HG03469 (cell line): ENCODE data around the gene SLMAP.

Experiments
- ATAC-seq: cut with Tn5 transposase; IDR thresholded peaks from one replicate; pipeline ENCODE4 v1.9.1; 2021; ENCODE audit warnings: mild to moderate bottlenecking, moderate library complexity, moderate number of reproducible peaks; ENCODE audit not compliant: unreplicated experiment

SLMAP gene

DNA sequence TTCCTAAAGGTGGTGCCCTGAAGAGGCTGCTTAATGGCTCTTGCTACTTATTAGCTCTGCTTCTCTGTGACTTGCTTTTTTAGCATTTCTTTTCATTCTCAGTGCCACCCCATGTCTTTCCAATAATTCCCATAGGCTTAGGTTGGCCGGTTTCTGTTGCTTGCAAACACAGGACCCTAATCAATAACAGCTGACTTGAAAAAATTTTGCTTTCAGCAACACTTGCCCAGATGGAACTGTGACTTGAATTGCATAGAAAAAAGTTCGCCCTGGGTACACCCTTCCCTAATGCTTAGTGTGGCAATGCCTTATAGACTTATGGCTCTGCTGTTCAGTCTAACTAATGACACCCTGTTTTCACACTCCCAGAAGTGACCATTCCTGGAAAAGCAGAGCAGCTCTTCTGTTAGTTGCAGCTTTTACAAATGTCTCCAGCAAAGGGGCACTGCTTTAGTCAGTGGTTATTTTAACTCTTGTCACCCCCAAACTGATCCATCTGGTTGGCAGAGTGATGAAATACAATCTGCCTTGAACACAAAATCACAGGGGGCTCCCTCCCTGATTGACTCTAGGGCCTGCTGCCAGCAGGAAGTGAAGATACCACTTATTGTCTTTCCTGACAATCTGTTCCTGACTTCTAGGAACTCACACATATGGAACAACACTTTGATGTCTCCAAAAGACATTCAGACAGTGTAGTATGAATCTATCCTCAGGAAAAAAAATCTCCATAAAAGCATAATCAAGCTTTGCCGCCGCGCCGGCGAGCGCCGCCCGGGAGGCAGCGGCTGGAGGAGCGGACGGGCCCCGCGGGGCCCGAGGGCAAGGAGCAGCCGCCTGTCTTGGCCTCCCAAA lies 9.7 kb upstream of the SLMAP start:
- ATAC-seq: no peak

- no peak for ATAC-seq
Measured at GRCh38 chr3:57749542-57749941, 6.6 kb upstream of the SLMAP start.

DNA sequence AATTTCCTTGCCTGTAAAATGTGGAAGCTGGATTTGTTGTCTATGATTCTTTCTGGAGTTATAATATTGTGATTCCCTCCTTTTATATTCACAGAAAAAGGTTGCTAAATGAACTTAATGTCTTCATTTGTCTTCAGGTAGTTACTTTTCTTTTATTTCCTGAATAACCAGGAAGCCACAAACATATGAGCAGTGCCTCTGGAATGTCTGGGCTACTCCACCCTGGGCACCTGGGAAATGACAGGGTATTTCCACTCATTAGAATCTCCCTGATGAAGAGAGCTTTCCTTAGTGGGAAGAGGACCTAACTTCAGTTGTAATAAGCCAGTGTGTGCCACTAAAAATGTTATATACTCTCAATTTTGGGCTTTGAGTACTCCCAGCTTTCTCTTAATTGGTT lies 3.8 kb upstream of the SLMAP start:
- no peak for ATAC-seq

GRCh38 chr3:57753016-57753415 lies 3.1 kb upstream of the SLMAP start:
- no peak for ATAC-seq

- ATAC-seq: no peak
Measured at GRCh38 chr3:57755368-57755675, 787 bp upstream of the SLMAP start.

DNA sequence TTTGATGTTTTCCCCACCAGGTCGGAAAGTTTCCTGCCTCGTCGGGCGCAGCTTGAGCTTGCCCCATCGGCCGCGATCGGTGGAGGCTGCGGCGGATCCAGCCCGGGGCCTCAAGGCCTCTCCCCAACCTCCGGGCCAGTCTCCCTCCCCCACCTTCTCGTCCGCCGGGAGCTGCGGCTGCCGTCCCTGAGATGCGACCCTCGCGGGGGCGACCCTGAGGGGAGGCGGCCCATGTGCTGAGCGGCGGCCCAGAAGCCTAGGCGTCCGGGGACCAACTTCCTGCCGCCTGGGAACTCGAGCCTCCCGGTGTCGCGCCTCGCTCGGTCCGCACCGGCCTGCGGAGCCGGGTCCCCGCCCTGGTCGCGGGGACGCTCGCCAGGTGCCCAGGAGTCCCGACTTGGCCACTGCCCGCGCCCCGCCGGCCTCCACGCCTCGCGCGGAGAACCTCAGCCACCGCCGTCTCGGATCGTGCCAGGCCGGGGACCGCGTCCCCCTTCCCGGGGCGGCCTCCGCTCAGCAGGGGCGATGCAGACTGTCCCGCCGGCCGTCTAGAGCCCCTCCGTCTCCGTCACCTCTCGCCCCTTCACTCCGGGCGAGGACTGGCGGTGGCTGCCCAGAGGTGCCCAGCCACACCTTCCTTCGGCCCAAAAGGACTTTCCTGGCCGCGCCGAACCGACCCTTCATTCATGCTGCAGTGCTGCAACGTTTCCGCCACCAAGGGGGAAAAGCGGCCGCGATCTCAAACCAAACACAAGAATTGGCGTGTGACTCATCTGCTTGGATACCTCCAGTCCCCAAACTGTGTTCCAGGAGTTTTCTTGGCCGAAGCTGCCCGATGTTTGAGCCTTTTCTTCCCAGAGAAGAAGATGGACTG lies 656 bp downstream of the SLMAP start:
- ATAC-seq: no peak

DNA sequence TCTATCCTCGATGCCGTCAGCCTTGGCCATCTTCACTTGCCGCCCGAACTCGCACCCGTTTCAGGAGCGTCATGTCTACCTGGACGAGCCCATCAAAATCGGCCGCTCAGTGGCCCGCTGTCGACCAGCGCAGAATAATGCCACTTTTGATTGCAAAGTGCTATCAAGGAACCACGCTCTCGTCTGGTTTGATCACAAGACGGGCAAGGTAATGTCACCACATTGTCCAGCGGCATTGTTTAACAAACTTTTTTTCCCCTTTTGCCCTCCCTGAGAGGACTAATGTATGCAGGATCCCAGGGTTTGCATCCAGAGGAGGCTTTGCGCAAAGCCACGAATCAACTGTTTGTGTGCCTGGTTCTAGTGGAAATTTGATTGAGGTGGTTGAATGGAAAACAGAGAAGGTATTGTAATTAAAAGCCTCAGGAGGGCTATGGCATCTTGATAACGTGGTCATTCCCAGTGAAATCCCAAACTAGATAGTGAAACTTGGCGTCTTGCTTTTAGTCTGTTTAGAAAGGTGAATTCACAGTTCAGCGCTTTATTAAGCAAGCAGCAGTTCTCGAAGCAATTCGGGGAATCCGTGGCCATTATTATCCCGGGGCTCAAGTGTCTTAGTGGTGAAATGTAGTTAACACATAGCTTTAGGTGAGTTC lies 1.7 kb downstream of the SLMAP start:
- ATAC-seq: no peak

GRCh38 chr3:57758686-57759085 lies 2.6 kb downstream of the SLMAP start:
- ATAC-seq: no peak

- ATAC-seq: no peak
Measured at GRCh38 chr3:57764794-57765193, 8.7 kb downstream of the SLMAP start.

DNA sequence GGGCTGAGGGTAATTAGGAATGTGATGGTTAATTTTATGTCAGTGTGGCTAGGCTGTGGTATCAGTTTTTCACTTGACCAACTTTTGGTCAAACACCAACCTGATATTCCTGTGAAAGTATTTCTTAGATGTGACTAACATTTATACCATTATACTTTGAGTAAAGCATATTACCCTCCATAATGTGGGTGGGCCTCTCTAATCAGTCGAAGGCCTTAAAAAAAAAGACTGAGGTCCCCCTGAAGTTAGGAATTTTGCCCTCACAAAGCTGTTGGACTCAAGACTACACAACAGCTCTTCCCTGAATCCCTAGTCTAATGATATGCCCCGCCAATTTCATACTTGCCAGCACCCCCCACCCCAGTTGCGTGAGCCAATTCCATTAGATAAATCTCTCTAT lies 12.5 kb downstream of the SLMAP start:
- no peak for ATAC-seq

- ATAC-seq: no peak
Measured at GRCh38 chr3:57770009-57770827, 14.1 kb downstream of the SLMAP start.

- ATAC-seq: no peak
Measured at GRCh38 chr3:57772251-57772650, 16.1 kb downstream of the SLMAP start.

DNA sequence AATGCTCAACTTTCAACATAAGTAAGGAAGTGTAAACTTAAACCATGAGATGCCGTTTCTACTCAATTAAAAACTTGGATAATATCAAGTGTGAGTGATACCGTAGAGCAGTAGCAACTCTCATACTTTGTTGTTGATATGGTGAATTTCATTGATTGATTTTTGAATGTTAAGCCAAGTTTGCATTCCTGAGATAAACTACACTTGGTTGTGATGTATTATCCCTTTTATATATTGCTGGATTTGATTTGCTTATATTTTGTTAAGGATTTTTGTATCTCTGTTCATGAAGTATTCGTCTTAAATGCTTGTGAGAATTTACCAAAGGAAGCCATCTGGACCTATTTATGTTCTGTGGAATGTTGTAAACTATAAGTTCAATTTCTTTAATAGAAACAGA lies 21.7 kb downstream of the SLMAP start:
- no peak for ATAC-seq

DNA sequence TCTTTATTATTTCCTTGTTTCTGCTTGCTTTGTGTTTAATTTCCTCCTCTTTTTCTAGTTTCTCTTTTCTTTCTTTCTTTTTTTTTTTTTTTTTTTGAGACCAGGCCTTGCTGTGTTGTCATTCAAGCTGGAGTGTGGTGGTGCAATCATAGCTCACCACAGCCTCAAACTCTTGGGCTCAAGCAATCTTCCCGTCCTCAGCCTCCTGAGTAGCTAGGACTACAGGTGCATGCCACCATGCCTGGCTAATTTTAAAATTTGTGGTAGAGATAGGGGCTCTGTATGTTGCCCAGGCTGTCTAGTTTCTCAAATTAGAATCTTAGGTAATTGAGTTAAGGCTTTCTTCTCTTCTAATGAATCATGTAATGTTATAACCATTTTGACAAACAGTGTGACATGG lies 22.4 kb downstream of the SLMAP start:
- no peak for ATAC-seq

DNA sequence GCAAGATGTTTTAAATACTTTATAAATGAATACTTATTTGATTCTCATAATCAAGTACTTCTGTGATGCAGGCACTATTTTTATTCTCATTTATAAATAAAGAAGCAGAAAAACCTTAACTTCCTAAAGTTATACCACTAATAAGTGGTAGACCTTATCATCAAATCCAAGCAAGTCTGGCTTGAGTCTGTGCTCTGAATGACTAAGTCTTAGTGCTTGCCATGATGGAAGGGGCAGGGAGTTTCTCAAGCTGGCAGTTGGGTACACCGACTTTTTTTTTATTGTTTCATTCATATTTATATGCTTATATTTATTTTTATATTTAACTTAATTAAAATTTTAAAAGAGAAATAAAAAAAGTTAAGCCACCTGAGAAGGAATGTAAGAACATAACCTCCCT lies 23.6 kb downstream of the SLMAP start:
- ATAC-seq: no peak

- ATAC-seq: no peak
Measured at GRCh38 chr3:57783186-57784088, 27.3 kb downstream of the SLMAP start.

DNA sequence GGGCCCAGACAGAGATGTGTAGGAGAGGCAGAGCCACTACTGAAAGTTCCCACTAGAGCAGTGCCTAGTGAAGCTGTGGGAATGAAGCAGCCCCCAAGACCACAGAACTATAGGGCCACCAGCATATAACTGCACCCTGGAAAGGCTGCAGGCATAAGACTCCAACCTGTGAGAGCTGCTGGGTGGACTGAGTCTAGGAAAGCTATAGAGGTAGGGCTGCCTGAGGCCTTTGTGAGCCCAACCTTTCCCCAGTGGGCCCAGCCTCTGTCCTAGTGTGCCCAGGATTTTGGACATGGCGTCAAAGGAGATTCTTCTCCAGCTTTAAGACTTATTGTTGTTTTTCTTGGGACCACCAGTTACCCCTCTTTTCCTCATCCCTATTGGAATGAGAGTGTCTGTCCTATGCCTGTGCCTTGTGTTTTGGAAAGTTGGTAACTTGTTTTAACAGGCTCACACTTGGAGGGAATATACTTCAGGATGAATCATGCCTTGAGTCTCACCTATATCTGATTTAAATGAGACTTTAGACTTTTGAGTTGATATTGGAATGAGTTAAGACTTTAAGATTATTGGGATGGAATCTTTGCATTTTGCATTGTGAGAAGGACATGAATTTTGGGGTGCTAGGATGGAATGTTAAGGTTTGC lies 28.1 kb downstream of the SLMAP start:
- no peak for ATAC-seq

GRCh38 chr3:57785446-57785845 lies 29.3 kb downstream of the SLMAP start:
- ATAC-seq: no peak

DNA sequence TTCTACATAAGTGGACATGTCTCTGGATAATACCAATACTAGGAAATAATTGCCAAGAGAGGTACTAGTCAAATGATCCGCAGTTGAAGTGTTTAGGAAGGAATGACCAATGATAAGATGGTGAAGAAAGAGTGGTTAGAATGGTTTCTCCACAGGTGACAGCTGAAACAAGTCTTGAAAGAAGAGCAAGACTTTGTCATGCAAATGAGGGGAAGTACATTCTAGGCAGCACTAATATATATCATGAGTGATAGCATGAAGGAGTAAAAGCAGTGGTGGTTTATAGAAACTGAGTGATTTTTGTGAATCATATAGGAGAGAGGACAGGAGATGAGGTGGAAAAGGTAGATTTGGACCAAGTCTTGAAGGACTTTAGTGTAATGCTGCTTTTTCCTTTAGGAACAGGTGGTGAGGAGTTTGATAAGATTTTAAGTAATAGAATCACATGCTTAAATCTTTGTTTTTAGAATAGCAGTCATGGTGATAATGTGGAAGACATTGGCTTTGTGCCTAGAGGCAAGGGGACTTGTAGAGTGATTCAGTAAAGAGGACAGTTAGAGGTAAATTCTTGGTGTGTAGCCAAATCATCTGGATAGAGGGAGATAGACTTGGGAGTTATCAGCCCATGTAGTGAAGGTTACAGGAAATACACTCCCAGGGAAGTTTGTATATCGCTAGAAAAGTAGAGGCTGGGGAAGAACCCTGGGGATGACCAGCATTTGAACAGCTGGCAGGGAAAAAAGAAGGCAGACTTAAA lies 31.9 kb downstream of the SLMAP start:
- peak; percentile 90 for ATAC-seq
